HCT116 (cell line): ENCODE results near the gene ATP11B.

Experiments used
- CEBPB ChIP-seq: IDR thresholded peaks from 2 replicates; pipeline ENCODE4 v1.6.1; 2012; ENCODE audit warnings: low read depth
- ELF1 ChIP-seq: IDR thresholded peaks from 2 replicates; pipeline ENCODE4 v1.6.1; 2012; ENCODE audit warnings: low read depth, borderline replicate concordance
- EZH2 ChIP-seq: fragments of 200-600 bp; sonication (generic); IDR thresholded peaks from 2 replicates; pipeline ENCODE4 v1.6.1; 2017; ENCODE audit warnings: antibody characterized with exemption, mixed run types
- POLR2A ChIP-seq: IDR thresholded peaks from 2 replicates; pipeline ENCODE4 v1.7.0; 2011; ENCODE audit warnings: borderline replicate concordance; ENCODE audit not compliant: insufficient read depth, insufficient read length; ENCODE audit errors: extremely low read depth
- RAD21 ChIP-seq: IDR thresholded peaks from 2 replicates; pipeline ENCODE4 v1.6.1; 2012; ENCODE audit warnings: low read depth, mild to moderate bottlenecking
- REST ChIP-seq: IDR thresholded peaks from 2 replicates; pipeline ENCODE4 v1.6.1; 2012; ENCODE audit warnings: low read depth
- SIN3A ChIP-seq: IDR thresholded peaks from 2 replicates; pipeline ENCODE4 v1.6.1; 2012; ENCODE audit warnings: low read depth
- SP1 ChIP-seq: IDR thresholded peaks from 2 replicates; pipeline ENCODE4 v1.6.1; 2012; ENCODE audit warnings: low read depth
- ZFX ChIP-seq: fragments of 450-650 bp; IDR thresholded peaks from 2 replicates; pipeline ENCODE4 v1.6.1; 2017
- ZNF274 ChIP-seq: fragments of 200-500 bp; sonication (Bioruptor generic); IDR thresholded peaks from 2 replicates; pipeline ENCODE4 v1.6.1; 2014; ENCODE audit warnings: mild to moderate bottlenecking, low read depth, low read length, inconsistent platforms
- TF ChIP-seq, protein P1 (sequence below), 3 experiments: fragments of 200-600 bp in 1 of 3; sonication (generic) in 1 of 3; IDR thresholded peaks in 2 of 3; conservative IDR thresholded peaks in 1 of 3; 2 replicates each; pipeline ENCODE4 v1.5.1; 2012 to 2017; ENCODE audit warnings: low read depth in 2 of 3, low read length in 2 of 3, antibody characterized with exemption in 1 of 3, borderline replicate concordance in 1 of 3, control low read depth in 1 of 3, mild to moderate bottlenecking in 1 of 3, mixed read lengths in 1 of 3, mixed run types in 1 of 3, moderate library complexity in 1 of 3; ENCODE audit not compliant: insufficient read depth in 1 of 3
- TF ChIP-seq, protein P2 (sequence below): IDR thresholded peaks from 2 replicates; pipeline ENCODE4 v1.6.1; 2012

DNA sequence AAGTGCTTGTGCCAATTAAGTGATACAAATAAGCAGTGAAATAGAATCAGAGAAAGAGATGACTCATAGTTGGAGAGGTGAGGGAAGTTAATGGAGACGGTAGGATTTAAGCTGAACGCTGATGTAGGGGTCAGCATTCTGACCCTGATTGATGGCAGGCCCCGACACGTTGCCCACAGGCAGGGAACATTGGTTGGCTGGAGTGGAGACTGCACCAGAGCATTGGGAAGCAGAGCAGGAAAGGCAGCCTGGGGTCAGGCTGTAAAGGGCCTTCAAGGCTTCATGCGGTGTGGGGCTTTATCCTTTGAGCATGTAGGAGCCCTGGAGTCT lies 118.4 kb downstream of the ATP11B start:
- TF ChIP-seq SIN3A (no peak), EZH2 (no peak), ZFX (no peak), POLR2A (no peak), ELF1 (no peak), SP1 (no peak), CEBPB (no peak), REST (no peak), RAD21 (no peak), ZNF274 (no peak)
- TF ChIP-seq, protein P1, sequence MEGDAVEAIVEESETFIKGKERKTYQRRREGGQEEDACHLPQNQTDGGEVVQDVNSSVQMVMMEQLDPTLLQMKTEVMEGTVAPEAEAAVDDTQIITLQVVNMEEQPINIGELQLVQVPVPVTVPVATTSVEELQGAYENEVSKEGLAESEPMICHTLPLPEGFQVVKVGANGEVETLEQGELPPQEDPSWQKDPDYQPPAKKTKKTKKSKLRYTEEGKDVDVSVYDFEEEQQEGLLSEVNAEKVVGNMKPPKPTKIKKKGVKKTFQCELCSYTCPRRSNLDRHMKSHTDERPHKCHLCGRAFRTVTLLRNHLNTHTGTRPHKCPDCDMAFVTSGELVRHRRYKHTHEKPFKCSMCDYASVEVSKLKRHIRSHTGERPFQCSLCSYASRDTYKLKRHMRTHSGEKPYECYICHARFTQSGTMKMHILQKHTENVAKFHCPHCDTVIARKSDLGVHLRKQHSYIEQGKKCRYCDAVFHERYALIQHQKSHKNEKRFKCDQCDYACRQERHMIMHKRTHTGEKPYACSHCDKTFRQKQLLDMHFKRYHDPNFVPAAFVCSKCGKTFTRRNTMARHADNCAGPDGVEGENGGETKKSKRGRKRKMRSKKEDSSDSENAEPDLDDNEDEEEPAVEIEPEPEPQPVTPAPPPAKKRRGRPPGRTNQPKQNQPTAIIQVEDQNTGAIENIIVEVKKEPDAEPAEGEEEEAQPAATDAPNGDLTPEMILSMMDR (IDR thresholded peaks at IDR 0.05 in 2 of 3, conservative IDR thresholded peaks at IDR 0.05 in 1 of 3; ENCODE audit: borderline replicate concordance in 1 of 3, insufficient read depth in 1 of 3, low read depth in 2 of 3, low read length in 2 of 3), result no peak
- TF ChIP-seq, protein P2, sequence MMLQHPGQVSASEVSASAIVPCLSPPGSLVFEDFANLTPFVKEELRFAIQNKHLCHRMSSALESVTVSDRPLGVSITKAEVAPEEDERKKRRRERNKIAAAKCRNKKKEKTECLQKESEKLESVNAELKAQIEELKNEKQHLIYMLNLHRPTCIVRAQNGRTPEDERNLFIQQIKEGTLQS, result no peak
